Neural crest cell (in vitro differentiated cells): Measurements from ENCODE around the gene CD22. TPM values are rescaled to one million over a fixed set of nuclear protein-coding genes. Genes with fewer than 3 reads are reported as not detected.

ENCODE experiments used
- DNase-seq: peaks from one replicate; pipeline ENCODE4 v3.0.0; 2021; ENCODE audit warnings: low read depth, mixed read lengths, low spot score
- H3K27ac Mint-ChIP-seq: one replicate; pipeline ENCODE4 v1.8.0; 2021; ENCODE audit warnings: mild to moderate bottlenecking, mixed read lengths; ENCODE audit not compliant: unreplicated experiment
- H3K27me3 Mint-ChIP-seq: 2 replicates; pipeline ENCODE4 v1.8.0; 2021; ENCODE audit warnings: low read depth, mild to moderate bottlenecking, mixed read lengths
- H3K36me3 Mint-ChIP-seq: 2 replicates; pipeline ENCODE4 v1.8.0; 2021; ENCODE audit warnings: low read depth, mild to moderate bottlenecking, mixed read lengths
- H3K4me1 Mint-ChIP-seq: 2 replicates; pipeline ENCODE4 v1.8.0; 2021; ENCODE audit warnings: mixed read lengths
- H3K4me3 Mint-ChIP-seq: one replicate; pipeline ENCODE4 v1.8.0; 2021; ENCODE audit warnings: mild to moderate bottlenecking, mixed read lengths
- H3K9me3 Mint-ChIP-seq: 2 replicates; pipeline ENCODE4 v1.8.0; 2021; ENCODE audit warnings: mixed read lengths
- CTCF ChIP-seq: fragments of 200-600 bp; sonication (generic); conservative IDR thresholded peaks from 2 replicates; pipeline ENCODE4 v1.5.0; 2021; ENCODE audit warnings: antibody characterized with exemption, mild to moderate bottlenecking
- total RNA-seq: library from RNA; stranded (reverse); gene quantifications from 2 replicates; pipeline ENCODE4 v1.2.1, GENCODE V29; 2021

Gene CD22
- total RNA-seq, 1 donor from 2014 or later = not detected

GRCh38 chr19:35337984-35338296 is 9.0 kb downstream of the CD22 start:
- Mint-ChIP-seq H3K36me3 (no peaks in the 10 kb centered on the region), H3K27me3 (peaks cover 6% of the 10 kb centered on the region), H3K9me3 (no peaks in the 10 kb centered on the region), H3K27ac (no peak overlapping the region), H3K4me3 (no peak overlapping the region), H3K4me1 (no peaks in the 10 kb centered on the region)
- no peak for TF ChIP-seq CTCF
- DNase-seq = no peak

GRCh38 chr19:35340431-35340830 is 11.4 kb downstream of the CD22 start:
- H3K27me3 Mint-ChIP-seq = peaks cover 10% of the 10 kb centered on the region
- no peak for DNase-seq
- no peaks in the 10 kb centered on the region for H3K4me1 Mint-ChIP-seq
- H3K9me3 Mint-ChIP-seq = no peaks in the 10 kb centered on the region
- TF ChIP-seq CTCF = no peak
- H3K4me3 Mint-ChIP-seq = no peak overlapping the region
- no peaks in the 10 kb centered on the region for H3K36me3 Mint-ChIP-seq
- H3K27ac Mint-ChIP-seq = no peak overlapping the region

GRCh38 chr19:35341006-35341405 is 12.0 kb downstream of the CD22 start:
- no peak overlapping the region for H3K27ac Mint-ChIP-seq
- no peak overlapping the region for H3K4me3 Mint-ChIP-seq

GRCh38 chr19:35341565-35342225 is 12.7 kb downstream of the CD22 start:
- no peak for TF ChIP-seq CTCF

More at GRCh38 chr19:35341006-35341405, 12.0 kb downstream of the CD22 start:
- DNase-seq = no peak
- no peaks in the 10 kb centered on the region for H3K4me1 Mint-ChIP-seq
- H3K27me3 Mint-ChIP-seq = peaks cover 10% of the 10 kb centered on the region
- no peaks in the 10 kb centered on the region for H3K9me3 Mint-ChIP-seq
- H3K36me3 Mint-ChIP-seq = no peaks in the 10 kb centered on the region
- no peak for TF ChIP-seq CTCF

DNA sequence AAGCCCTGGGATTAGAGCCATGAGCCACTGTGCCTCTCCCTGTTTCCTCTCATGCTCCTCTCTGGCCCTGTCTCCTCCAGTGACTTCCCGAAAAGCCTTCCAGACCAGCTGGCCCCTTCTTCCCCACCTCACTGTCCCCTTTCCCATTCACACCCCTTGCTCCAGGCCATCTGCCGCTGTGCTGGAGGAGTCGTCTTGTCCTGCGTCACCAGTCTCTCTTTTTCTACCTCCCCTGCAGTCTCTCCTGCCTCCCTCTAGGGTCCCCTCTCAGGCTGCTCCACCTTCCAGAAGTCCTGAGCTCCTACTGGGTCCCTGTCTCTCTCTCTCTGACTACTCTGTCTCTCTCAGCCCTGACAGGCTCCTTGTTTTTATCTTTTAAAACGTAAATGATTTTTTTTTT is 13.4 kb downstream of the CD22 start:
- H3K27me3 Mint-ChIP-seq = peaks cover 23% of the 10 kb centered on the region
- no peak overlapping the region for H3K4me3 Mint-ChIP-seq
- no peak for TF ChIP-seq CTCF
- H3K4me1 Mint-ChIP-seq = no peaks in the 10 kb centered on the region
- no peaks in the 10 kb centered on the region for H3K9me3 Mint-ChIP-seq
- H3K27ac Mint-ChIP-seq = no peak overlapping the region
- DNase-seq = no peak
- H3K36me3 Mint-ChIP-seq = no peaks in the 10 kb centered on the region

More at GRCh38 chr19:35341565-35342225, 12.7 kb downstream of the CD22 start:
- H3K27me3 Mint-ChIP-seq = peaks cover 16% of the 10 kb centered on the region
- H3K4me1 Mint-ChIP-seq = no peaks in the 10 kb centered on the region
- DNase-seq = no peak
- no peaks in the 10 kb centered on the region for H3K36me3 Mint-ChIP-seq
- no peak overlapping the region for H3K4me3 Mint-ChIP-seq
- H3K9me3 Mint-ChIP-seq = no peaks in the 10 kb centered on the region
- no peak overlapping the region for H3K27ac Mint-ChIP-seq
